GM23248 (cell line): ENCODE measurements around the gene MAP3K5. TPM values are rescaled to one million over a fixed set of nuclear protein-coding genes. Genes with fewer than 3 reads are reported as not detected.

Experiments used
- DNase-seq: peaks from one replicate; pipeline ENCODE4 v3.0.0-alpha.2; 2015
- H2AFZ ChIP-seq: fragments of 200-600 bp; sonication (generic); 2 replicates; pipeline ENCODE4 v1.6.1; 2016; ENCODE audit warnings: antibody characterized with exemption
- H3F3A ChIP-seq: fragments of 200-600 bp; sonication (generic); 2 replicates; pipeline ENCODE4 v1.6.1; 2016; ENCODE audit warnings: mild to moderate bottlenecking, antibody characterized with exemption, mixed run types; ENCODE audit not compliant: insufficient read depth
- H3K27ac ChIP-seq: fragments of 200-600 bp; sonication (generic); 2 replicates; pipeline ENCODE4 v1.5.1; 2016; ENCODE audit warnings: mild to moderate bottlenecking
- H3K27me3 ChIP-seq: fragments of 200-600 bp; sonication (generic); replicated peaks from 2 replicates; pipeline ENCODE4 v1.6.1; 2016; ENCODE audit warnings: mild to moderate bottlenecking; ENCODE audit not compliant: insufficient read depth
- H3K36me3 ChIP-seq: fragments of 200-600 bp; sonication (generic); 2 replicates; pipeline ENCODE4 v1.6.1; 2016; ENCODE audit warnings: low read depth, mild to moderate bottlenecking
- H3K4me1 ChIP-seq: fragments of 200-600 bp; sonication (generic); 2 replicates; pipeline ENCODE4 v1.6.1; 2016; ENCODE audit warnings: mild to moderate bottlenecking; ENCODE audit not compliant: insufficient read depth
- H3K4me2 ChIP-seq: fragments of 200-600 bp; sonication (generic); one replicate; pipeline ENCODE4 v1.6.1; 2016; ENCODE audit warnings: mild to moderate bottlenecking; ENCODE audit not compliant: unreplicated experiment
- H3K4me3 ChIP-seq: fragments of 200-600 bp; sonication (generic); 2 replicates; pipeline ENCODE4 v1.5.1; 2016; ENCODE audit warnings: mild to moderate bottlenecking
- H3K79me2 ChIP-seq: fragments of 200-600 bp; sonication (generic); 2 replicates; pipeline ENCODE4 v1.6.1; 2016; ENCODE audit warnings: mild to moderate bottlenecking; ENCODE audit not compliant: insufficient read depth
- H3K9ac ChIP-seq: fragments of 200-600 bp; sonication (generic); 2 replicates; pipeline ENCODE4 v1.6.1; 2016; ENCODE audit warnings: mild to moderate bottlenecking
- H3K9me2 ChIP-seq: fragments of 200-600 bp; sonication (generic); 2 replicates; pipeline ENCODE4 v1.6.1; 2016; ENCODE audit warnings: mixed run types, mild to moderate bottlenecking, moderate library complexity; ENCODE audit not compliant: insufficient read depth
- H3K9me3 ChIP-seq: fragments of 200-600 bp; sonication (generic); one replicate; pipeline ENCODE4 v1.6.1; 2017; ENCODE audit warnings: low read depth
- H4K20me1 ChIP-seq: fragments of 200-600 bp; sonication (generic); 2 replicates; pipeline ENCODE4 v1.6.0; 2016; ENCODE audit not compliant: insufficient read depth
- EZH2 ChIP-seq: fragments of 200-600 bp; sonication (generic); IDR thresholded peaks from 2 replicates; pipeline ENCODE4 v1.6.1; 2018; ENCODE audit warnings: antibody characterized with exemption, mild to moderate bottlenecking; ENCODE audit not compliant: insufficient read depth, poor library complexity, severe bottlenecking
- EZH2phosphoT487 ChIP-seq: fragments of 200-600 bp; sonication (generic); IDR thresholded peaks from 2 replicates; pipeline ENCODE4 v1.6.1; 2018; ENCODE audit warnings: antibody characterized with exemption, moderate library complexity, mild to moderate bottlenecking, low read depth; ENCODE audit not compliant: insufficient read depth
- WGBS, 2 experiments: methylation state at CpG; one replicate each; pipeline ENCODE4 v1.1.6; 2015 to 2017; ENCODE audit warnings: low lambda C conversion rate in 2 of 2, low coverage in 1 of 2; ENCODE audit errors: missing lambda C conversion rate in 2 of 2; 5-methylcytosine and 5-hydroxymethylcytosine counted together
- in situ Hi-C: fragments of 300-500 bp; cut with MboI; formaldehyde crosslinking; loops from 2 replicates; pipeline ENCODE4 v1.15.0; 2020
- polyA plus RNA-seq: library from polyadenylated mRNA; unstranded; fragments of >200 nt; fragmentation: Nextera tagmentation; extraction: Ambion mirVana; gene quantifications from 2 replicates; pipeline ENCODE4 v1.2.1, GENCODE V29; 2016
- total RNA-seq: library from RNA; depleted of rRNA; stranded (reverse); fragments of >200 nt; shearing (Covaris generic); gene quantifications from 2 replicates; pipeline ENCODE4 v1.2.3, GENCODE V29; 2014

MAP3K5 gene
- total and polyA plus RNA-seq, 2 experiments from 2014 or later: 1.4 to 4.1 TPM

DNA sequence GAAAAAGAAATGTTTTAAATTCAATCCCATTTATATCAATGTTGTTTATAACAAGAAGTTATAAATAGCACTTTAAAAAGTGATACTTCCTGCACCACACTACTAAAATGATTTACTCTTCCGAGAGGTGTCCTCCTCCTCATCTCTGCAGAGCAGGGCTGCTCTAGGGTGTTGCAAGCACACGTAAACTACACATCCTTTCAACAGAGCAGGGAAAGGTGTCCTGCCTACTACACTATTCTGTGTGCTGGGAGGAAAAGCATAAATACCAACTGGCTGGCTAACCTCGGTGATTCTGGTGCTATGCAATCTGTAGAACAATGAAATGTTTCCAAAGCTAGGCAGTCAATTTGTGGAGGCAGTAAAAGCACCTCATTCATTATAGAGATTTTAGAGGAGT is 152.6 kb downstream of the MAP3K5 start:
- no peak overlapping the region for H3K9ac ChIP-seq
- no peaks in the 10 kb centered on the region for H3K79me2 ChIP-seq
- H3F3A ChIP-seq: peaks cover 13% of the 10 kb centered on the region
- H2AFZ ChIP-seq: no peak overlapping the region
- H3K9me2 ChIP-seq: no peaks in the 10 kb centered on the region
- H3K36me3 ChIP-seq: no peaks in the 10 kb centered on the region
- no peaks in the 10 kb centered on the region for H3K9me3 ChIP-seq
- H3K4me3 ChIP-seq: no peak overlapping the region
- H3K4me2 ChIP-seq: no peak overlapping the region
- WGBS, 2 experiments: 96 to 97% methylated on average over 3 of the region's 3 CpGs
- in situ Hi-C loops: loop anchor here (10.0 kb wide), 1 partner anchor 145 kb away; no protein-coding TSS in a partner anchor
- H3K27ac ChIP-seq: no peak overlapping the region
- H4K20me1 ChIP-seq: no peaks in the 10 kb centered on the region
- TF ChIP-seq EZH2 (no peak), EZH2phosphoT487 (no peak)
- DNase-seq: no peak
- no peaks in the 10 kb centered on the region for H3K27me3 ChIP-seq
- peaks cover 15% of the 10 kb centered on the region for H3K4me1 ChIP-seq

DNA sequence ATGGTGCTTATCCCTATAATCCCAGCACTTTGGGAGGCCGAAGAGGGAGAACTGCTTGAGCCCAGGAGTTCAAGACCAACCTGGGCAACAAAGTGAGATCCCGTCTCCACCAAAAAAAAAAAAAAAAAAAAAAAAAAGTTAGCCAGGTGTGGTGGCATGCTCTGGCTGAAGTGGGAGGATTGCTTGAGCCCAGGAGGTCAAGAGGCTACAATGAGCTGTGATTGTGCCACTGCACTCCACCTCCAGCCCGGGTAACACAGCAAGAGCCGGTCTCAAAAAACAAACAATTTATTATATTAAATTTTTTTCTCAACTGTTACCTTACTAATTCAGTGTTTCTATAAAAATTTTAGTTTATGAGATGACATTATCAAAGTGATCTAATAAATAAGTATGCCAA is 156.7 kb downstream of the MAP3K5 start:
- no peaks in the 10 kb centered on the region for H3K27me3 ChIP-seq
- no peaks in the 10 kb centered on the region for H3K9me2 ChIP-seq
- H3K4me2 ChIP-seq: no peak overlapping the region
- H3K4me3 ChIP-seq: no peak overlapping the region
- no peaks in the 10 kb centered on the region for H4K20me1 ChIP-seq
- no peak overlapping the region for H3K27ac ChIP-seq
- H3K79me2 ChIP-seq: no peaks in the 10 kb centered on the region
- H3K9ac ChIP-seq: no peak overlapping the region
- no peak overlapping the region for H2AFZ ChIP-seq
- 87 to 98% methylated on average over 4 of the region's 4 CpGs for WGBS, 2 experiments
- TF ChIP-seq EZH2phosphoT487 (no peak), EZH2 (no peak)
- no peak for DNase-seq
- H3K9me3 ChIP-seq: no peaks in the 10 kb centered on the region
- in situ Hi-C loops: no loop called here
- no peaks in the 10 kb centered on the region; the same call in 1 of the 2 replicates for H3K4me1 ChIP-seq
- peaks cover 7% of the 10 kb centered on the region; the same call in 1 of the 2 replicates for H3F3A ChIP-seq
- no peaks in the 10 kb centered on the region for H3K36me3 ChIP-seq

DNA sequence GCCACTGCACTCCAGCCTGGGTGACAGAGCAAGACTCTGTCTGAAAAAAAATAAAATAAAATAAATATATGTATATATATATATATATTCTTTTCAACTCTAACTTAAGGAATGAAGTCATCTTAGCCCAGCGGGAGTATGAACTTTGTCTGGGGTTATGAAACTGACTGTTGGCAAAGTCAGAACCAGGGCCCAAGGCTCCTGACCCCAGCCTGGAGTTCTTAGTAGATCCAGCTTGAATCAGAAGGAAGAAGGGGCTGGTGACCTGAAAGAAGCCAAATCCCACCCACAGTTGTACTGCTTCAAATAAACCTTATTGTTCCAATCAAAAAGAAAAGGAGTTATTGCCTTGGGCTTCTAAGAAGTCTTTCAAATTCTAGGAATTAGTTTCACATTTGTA is 158.9 kb downstream of the MAP3K5 start:
- TF ChIP-seq EZH2phosphoT487 (no peak), EZH2 (no peak)
- 93 to 97% methylated on average over 1 of the region's 1 CpG for WGBS, 2 experiments
- Histone ChIP-seq H3K27me3 (no peaks in the 10 kb centered on the region), H3K4me1 (no peaks in the 10 kb centered on the region), H3K79me2 (no peaks in the 10 kb centered on the region), H3K9me2 (no peaks in the 10 kb centered on the region), H3K27ac (no peak overlapping the region), H4K20me1 (no peaks in the 10 kb centered on the region), H3K9me3 (no peaks in the 10 kb centered on the region), H2AFZ (no peak overlapping the region), H3K9ac (no peak overlapping the region), H3F3A (no peaks in the 10 kb centered on the region), H3K4me2 (no peak overlapping the region), H3K4me3 (no peak overlapping the region), H3K36me3 (no peaks in the 10 kb centered on the region)
- no peak for DNase-seq
- in situ Hi-C loops: no loop called here

DNA sequence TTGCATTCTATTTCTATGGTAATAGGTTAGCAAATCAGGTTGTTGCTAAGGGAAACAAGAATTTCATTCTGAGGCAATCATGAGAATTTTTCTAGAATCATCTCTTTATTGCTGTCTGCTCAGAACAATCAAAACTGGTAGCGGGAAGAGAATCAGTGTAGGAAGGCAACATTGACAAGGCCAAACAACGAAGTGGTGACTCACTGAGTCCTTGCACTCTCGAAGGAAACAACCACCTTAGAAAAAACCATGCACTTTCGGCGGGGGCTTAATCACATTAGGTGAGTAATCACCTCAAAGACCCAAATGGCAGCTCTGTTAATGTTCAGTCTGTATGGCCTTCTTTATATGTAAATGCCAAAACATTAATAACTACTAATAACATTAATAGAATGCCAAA is 163.3 kb downstream of the MAP3K5 start:
- no peak overlapping the region for H2AFZ ChIP-seq
- H3K4me2 ChIP-seq: no peak overlapping the region
- H3K9me3 ChIP-seq: no peaks in the 10 kb centered on the region
- TF ChIP-seq EZH2phosphoT487 (no peak), EZH2 (no peak)
- no peaks in the 10 kb centered on the region for H3K36me3 ChIP-seq
- H3K79me2 ChIP-seq: no peaks in the 10 kb centered on the region
- WGBS, 2 experiments: 81% methylated on average over 5 of the region's 5 CpGs
- H3K27me3 ChIP-seq: no peaks in the 10 kb centered on the region
- no peak overlapping the region for H3K4me3 ChIP-seq
- H3K9ac ChIP-seq: no peak overlapping the region
- H4K20me1 ChIP-seq: no peaks in the 10 kb centered on the region
- H3K9me2 ChIP-seq: no peaks in the 10 kb centered on the region
- H3K27ac ChIP-seq: no peak overlapping the region
- no peaks in the 10 kb centered on the region for H3F3A ChIP-seq
- H3K4me1 ChIP-seq: peaks cover 9% of the 10 kb centered on the region; the same call in 1 of the 2 replicates
- DNase-seq: no peak
- in situ Hi-C loops: no loop called here

DNA sequence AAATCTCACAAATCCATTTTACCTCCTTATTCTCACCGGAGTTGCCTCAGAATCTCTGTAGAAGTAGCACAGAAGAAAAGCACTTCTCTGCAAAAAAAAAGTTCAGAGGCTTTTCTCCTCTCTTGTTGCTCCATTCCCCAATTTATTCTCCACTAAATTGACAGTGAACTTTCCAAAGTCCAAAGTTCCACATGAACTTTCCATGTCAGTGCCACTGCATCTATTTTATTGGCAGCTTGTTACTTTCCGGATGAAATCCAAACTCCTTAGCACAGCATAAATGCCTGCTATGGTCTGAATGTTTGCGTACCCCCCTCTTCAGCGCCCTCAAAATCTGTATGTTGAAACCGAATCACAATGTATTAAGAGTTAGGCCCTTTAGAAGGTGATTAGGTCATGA is 165.1 kb downstream of the MAP3K5 start:
- H3K4me1 ChIP-seq: peaks cover 9% of the 10 kb centered on the region; the same call in 1 of the 2 replicates
- H3K9me3 ChIP-seq: no peaks in the 10 kb centered on the region
- no peak overlapping the region for H3K4me3 ChIP-seq
- H3F3A ChIP-seq: no peaks in the 10 kb centered on the region
- no peak overlapping the region for H3K9ac ChIP-seq
- no peak overlapping the region for H2AFZ ChIP-seq
- H4K20me1 ChIP-seq: no peaks in the 10 kb centered on the region
- no peak overlapping the region for H3K27ac ChIP-seq
- in situ Hi-C loops: no loop called here
- H3K79me2 ChIP-seq: no peaks in the 10 kb centered on the region
- TF ChIP-seq EZH2: no peak
- TF ChIP-seq EZH2phosphoT487: no peak
- 95 to 100% methylated on average over 5 of the region's 5 CpGs for WGBS, 2 experiments
- DNase-seq: no peak
- no peaks in the 10 kb centered on the region for H3K36me3 ChIP-seq
- H3K4me2 ChIP-seq: no peak overlapping the region
- H3K9me2 ChIP-seq: no peaks in the 10 kb centered on the region
- no peaks in the 10 kb centered on the region for H3K27me3 ChIP-seq
